AG08395 (cell line): ENCODE data around the gene ANO4.
"Not testable (repeated sequence)": the region's sequence is repeated elsewhere in the genome, so short reads cannot be mapped to it uniquely, and the experiment has no call there.

Experiments
- DNase-seq: peaks from one replicate; pipeline ENCODE4 v3.0.0; 2012; ENCODE audit warnings: mixed read lengths, low spot score

The ANO4 gene

DNA sequence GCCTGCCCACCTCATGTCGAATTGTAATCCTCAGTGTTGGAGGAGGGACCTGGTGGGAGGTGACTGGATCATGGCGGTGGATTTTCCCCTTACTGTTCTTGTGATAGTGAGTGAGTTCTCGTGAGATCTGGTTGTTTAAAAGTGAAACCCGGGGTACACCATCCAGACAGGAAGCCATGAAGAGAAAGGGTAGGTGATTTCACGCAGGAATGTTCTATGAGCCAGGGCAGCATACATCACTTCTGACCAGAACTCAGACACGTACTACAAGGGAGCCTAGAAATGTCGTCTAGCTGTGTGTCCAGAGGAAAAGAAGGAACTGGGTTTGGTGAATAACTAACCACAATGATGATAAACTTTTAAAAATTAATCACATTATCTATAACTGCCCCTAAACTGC is 80.6 kb downstream of the ANO4 start:
- no peak for DNase-seq

GRCh38 chr12:100875771-100876170 is 81.2 kb downstream of the ANO4 start:
- DNase-seq = no peak

GRCh38 chr12:100877776-100878175 is 83.2 kb downstream of the ANO4 start:
- DNase-seq = peak; percentile 11

DNA sequence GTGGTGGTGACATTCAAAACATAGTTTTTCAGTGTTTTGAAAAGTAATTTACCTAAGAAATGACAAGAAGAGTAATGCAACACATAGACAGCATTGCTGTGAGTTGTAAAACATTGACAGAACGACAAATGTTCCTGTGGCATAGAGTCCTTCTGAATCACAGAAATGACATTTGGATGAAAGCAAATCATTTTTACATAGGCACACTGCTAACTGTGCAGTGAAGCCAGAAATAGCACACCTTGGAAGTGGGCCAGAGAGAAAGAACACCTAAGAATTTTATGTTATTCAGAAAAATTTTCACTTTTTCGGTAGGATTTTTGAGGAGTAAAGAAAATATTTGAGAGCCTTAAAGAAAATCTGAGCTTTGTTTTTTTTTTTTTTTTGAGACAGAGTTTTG is 100.6 kb downstream of the ANO4 start:
- DNase-seq = no peak

DNA sequence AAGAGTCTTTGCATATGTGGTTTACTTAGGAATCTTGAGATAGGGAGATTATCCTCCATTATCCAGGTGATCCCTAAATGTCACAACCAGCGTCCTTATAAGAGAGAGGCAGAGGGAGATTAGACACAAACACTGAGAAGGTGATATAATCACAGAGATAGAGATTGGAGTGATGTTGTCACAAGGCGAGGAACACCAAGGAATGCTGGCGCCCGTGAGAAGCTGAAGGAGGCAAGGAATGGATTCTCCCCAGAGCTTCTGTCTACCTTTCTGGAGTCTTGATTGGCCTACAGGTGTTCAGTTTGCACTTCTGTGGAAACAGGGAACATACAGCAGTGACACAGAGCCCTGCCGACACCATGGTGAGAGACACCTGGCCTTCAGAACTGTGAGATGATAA is 101.6 kb downstream of the ANO4 start:
- DNase-seq = no peak

DNA sequence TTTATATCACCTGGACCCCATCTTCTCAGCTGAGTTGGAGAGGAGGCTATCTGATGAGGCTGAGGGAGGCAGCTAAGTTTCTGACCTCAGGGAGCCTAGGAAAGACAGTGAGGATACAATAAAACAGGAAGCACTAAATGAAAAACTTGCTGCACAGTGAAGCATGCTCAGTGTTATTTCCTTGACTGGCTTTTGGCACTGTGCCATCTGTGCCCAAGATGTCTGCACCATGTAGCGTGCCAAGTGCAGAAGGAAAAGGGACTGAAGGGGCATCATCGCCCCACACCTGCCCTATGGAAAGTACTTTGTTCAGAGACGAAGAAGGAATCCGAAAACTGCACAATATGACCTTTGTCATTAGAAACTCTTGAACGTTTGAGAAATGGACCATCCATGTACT is 102.7 kb downstream of the ANO4 start:
- DNase-seq = no peak

DNA sequence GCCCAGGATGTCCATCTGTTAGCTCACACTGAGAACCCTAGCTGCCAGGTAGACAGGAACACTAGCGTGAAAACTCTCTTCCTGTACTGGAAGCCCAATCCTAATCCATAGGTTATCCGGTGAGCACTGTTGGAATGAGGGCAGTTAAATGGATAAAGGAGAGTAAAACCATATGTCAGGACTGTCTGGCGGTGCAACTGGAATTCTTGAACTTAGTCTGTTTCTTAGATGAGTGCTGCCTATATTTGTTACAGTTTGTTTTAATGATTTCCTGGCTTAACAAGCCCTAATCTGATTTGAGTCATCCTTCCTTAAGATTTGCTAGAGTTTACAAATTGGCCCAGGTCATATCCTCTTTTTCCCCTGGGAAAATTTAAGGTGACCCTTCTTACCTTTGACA is 104.7 kb downstream of the ANO4 start:
- no peak for DNase-seq

GRCh38 chr12:100900808-100901207 is 106.2 kb downstream of the ANO4 start:
- no peak for DNase-seq

DNA sequence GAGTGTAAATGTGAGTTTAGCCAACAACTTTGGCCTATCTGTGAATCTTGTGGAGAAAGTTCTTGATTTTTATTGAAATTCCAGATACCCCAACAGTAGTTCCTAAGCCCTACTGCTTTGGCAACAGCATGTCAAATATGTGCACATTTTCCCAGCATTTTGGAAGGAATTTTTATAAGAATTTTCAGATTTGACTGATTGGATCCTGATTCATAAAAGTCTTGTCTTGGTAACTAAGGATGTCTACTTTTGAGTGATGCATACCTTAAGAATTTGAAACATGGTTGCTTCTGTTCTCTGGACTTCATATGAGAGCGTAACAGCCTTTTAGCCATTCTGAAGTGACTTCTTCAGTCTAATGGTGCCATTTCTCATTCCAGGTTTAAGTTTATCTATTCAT is 106.7 kb downstream of the ANO4 start:
- no peak for DNase-seq

- DNase-seq = no peak
Measured at GRCh38 chr12:100904270-100904669, 109.7 kb downstream of the ANO4 start.

GRCh38 chr12:100908501-100908900 is 113.9 kb downstream of the ANO4 start:
- peak; percentile 65 for DNase-seq

GRCh38 chr12:100913872-100914592 is 119.5 kb downstream of the ANO4 start:
- DNase-seq = peak; percentile 27

DNA sequence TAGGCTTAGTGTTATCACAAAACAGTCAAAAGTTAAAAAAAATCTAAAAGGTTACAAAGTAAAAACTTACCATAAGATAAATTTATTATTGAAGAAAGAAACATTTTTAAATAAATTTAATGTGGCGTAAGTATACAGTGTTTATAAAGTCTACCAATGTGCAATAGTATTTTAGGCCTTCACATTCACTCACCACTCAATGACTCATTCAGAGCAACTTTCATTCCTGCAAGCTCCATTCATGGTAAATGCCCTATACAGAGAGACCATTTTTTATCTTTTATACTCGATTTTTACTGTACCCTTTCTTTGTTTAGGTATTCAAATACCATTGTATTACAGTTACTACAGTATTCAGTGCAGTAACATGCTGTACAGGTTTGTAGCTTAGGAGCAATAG is 124.5 kb downstream of the ANO4 start:
- DNase-seq = no peak

GRCh38 chr12:100920493-100920892 is 125.9 kb downstream of the ANO4 start:
- DNase-seq = no peak

DNA sequence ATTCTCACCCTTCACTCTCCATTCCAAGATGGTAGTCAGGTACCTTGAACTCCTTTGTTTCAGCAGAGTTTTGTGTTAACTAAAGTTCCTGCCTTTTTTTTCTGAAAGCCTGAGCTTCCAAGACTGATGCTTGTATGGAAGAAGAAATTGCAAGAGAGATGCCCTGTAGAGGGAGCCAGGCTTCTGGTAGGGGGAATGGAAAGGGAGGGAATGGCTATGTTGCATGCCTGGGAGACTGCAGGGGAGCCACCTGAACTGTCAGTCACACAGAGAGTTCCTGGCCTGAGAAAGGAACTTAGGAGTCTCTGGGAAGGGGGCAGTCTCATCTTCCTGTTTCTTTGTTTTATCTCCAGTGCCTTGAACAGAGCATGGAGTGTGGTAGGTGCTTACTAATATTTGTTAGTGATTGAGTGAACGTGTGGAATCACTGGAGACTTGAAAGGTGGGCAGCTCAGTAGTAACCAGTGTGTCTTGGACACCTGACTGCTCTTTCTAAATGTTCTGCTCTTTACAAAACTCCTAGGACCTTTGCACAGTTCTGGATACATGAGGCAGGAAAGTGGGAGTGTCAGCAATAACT is 132.2 kb downstream of the ANO4 start:
- peak; percentile 5 for DNase-seq

DNA sequence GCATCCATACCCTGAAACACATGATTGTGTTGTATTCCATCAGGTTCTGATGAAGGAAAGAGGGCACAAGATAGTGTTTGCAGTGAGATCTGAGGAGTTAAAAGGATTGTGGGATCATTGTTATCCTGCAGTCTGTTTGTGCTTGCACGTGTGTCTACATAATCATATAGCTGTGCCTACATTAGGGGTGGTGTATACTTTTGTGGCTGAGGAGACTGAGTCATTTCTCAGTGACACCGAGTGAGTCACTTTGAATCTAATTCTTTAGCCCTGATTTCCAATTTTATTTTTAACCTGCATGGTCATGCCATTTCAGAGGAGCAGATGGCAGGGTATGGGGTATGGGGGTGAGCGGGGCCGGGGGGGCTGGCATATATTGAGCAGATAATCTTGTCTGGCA is 133.2 kb downstream of the ANO4 start:
- DNase-seq = peak; percentile 60

DNA sequence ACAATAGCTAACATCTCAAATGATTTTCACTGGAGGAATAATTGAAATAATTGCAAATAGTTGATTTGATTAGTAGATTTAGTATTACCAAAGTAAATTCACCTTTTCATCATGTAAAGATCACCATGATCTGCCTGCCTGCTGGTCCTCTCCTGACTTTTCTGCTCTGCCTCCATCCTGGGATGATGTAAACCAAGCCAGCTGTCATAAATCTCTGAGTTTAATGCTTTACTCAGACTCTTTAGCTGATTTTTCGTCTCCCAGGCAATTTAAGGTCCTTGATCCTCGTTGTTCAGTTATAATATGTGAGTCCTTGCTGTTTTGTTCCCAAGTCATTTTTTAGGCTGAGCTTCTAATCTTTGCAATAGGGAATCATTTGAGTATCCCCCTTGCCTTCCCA is 138.0 kb downstream of the ANO4 start:
- no peak for DNase-seq

GRCh38 chr12:100933531-100933930 is 139.0 kb downstream of the ANO4 start:
- not testable (repeated sequence) for DNase-seq

GRCh38 chr12:100935929-100936328 is 141.4 kb downstream of the ANO4 start:
- no peak for DNase-seq

DNA sequence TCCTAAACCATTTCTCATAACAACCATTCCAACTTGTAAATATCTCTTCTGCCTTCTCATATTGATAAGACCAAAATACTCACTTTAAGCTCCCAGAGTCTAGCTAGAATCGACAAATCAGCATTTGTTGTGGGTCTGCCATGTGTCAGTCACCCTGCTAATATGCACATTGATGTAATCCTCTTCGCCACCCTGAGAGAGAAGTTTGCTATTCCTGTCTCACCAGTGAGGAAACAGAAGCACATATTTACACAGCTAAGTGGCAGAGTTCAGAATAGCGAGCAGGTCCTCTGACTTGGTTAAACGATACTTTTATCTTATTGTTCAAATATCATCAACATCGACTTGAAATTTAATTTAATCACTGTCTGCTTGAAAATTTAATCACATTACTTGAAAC is 142.1 kb downstream of the ANO4 start:
- DNase-seq = no peak

DNA sequence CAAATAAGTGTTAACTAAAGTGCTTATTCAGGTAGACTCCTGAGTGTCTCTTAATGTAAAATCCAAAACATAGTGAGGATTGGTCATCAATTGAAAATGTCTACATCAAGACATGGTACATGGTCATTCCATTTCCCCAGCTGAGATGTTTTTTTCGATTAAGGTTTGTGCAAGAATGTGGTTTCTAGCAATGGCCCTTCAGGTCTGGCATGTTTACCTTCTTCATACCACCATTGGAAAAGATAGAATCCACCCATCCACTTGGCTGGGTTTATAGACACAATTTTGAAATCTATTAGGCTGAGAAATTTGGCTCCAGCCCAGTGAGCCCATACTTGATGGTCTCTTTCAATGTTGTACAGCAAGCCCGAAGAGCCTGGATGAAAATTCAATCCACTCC is 145.9 kb downstream of the ANO4 start:
- no peak for DNase-seq

DNA sequence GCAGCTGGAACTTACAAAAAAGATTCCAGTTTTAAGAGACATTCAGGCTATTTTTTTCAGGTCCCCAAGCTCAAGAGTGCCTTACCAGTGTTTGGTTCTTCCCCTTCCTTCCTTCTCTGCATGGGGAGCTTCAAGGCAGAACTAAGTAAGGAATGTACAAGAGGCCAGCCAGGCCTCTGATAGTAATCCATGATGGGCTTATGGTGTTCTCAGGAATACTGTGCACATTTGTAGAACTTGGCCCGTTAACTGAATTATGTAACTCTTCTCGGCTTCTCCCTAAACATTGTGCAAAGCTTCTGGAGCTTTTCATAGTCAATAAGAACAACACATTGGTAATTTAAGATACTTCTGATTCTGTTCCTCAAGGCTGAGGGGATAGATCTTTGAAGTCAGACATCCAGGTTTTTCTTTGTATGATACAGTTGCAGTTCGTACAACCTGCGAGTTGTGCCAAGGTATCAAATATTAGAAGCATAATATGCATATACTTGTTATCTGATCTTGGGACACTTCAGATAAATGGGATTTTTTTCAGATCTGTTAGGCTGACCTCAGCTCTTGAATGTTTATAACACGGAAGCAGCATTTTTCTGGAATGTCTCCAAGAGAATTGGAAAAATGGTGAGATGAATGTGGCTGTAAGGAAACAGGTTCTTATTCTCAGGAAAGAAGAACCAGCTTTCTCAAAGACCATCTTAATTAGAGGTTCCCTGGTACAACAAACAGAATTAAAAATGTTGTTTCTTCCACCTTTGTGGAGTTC is 148.6 kb downstream of the ANO4 start:
- DNase-seq = no peak

- no peak for DNase-seq
Measured at GRCh38 chr12:100951756-100952155, 157.2 kb downstream of the ANO4 start.
